Adrenal gland (tissue), 12 donors: ENCODE data around the gene ZNF564. TPM values are rescaled to one million over a fixed set of nuclear protein-coding genes. Genes with fewer than 3 reads are reported as not detected.

Experiments
- DNase-seq, 7 donors: peaks; one replicate each; pipeline ENCODE4 v3.0.0-alpha.2; 2019 to 2020
- H3K27ac ChIP-seq, 5 donors: fragments of 200-600 bp; sonication (generic) in 4 of 5; 1 replicate in 3 of 5; 2 replicates in 2 of 5; pipeline versions ENCODE4 v1.5.1 to v1.8.0; 2016 to 2020; ENCODE audit warnings: mild to moderate bottlenecking in 1 of 5
- H3K27me3 ChIP-seq: fragments of 200-600 bp; 2 replicates; pipeline ENCODE4 v1.8.0; 2021
- H3K36me3 ChIP-seq, 2 donors: fragments of 200-600 bp; replicated peaks in 1 of 2; 1 replicate in 1 of 2; 2 replicates in 1 of 2; pipeline versions ENCODE4 v1.5.1 to v1.8.0; 2018 to 2022
- H3K4me1 ChIP-seq, 2 donors: fragments of 200-600 bp; replicated peaks in 1 of 2; 1 replicate in 1 of 2; 2 replicates in 1 of 2; pipeline versions ENCODE4 v1.5.1 to v1.8.0; 2018 to 2021
- H3K4me3 ChIP-seq, 4 donors: fragments of 200-600 bp; sonication (generic) in 3 of 4; one replicate each; pipeline ENCODE4 v1.5.1; 2016 to 2018
- H3K9me3 ChIP-seq, 3 donors: fragments of 200-600 bp; sonication (generic) in 1 of 3; replicated peaks in 1 of 3; 1 replicate in 2 of 3; 2 replicates in 1 of 3; pipeline versions ENCODE4 v1.5.1 to v1.8.0; 2016 to 2021
- CTCF ChIP-seq, 6 experiments: fragments of 450-650 bp in 4 of 6; fragments of 200-600 bp in 2 of 6; sonication (generic) in 1 of 6; IDR thresholded peaks; 1 replicate in 5 of 6; 2 replicates in 1 of 6; pipeline versions ENCODE4 v1.5.1 to v1.8.0; 2016 to 2021; ENCODE audit warnings: antibody characterized with exemption in 6 of 6, mild to moderate bottlenecking in 2 of 6, moderate library complexity in 1 of 6
- POLR2A ChIP-seq, 2 donors: fragments of 450-650 bp; IDR thresholded peaks; one replicate each; pipeline ENCODE4 v1.6.1; 2017; ENCODE audit warnings: antibody characterized with exemption in 2 of 2, mild to moderate bottlenecking in 2 of 2, moderate library complexity in 1 of 2
- WGBS, 4 donors: extraction: QIAGEN DNeasy Blood & Tissue Kit in 2 of 4; methylation state at CpG; one replicate each; pipeline versions ENCODE4 v1.1.5 to v1.1.7; 2013 to 2017; 5-methylcytosine and 5-hydroxymethylcytosine counted together
- intact Hi-C, 2 donors: fragments of 100-400 bp; cut with DNase I; formaldehyde crosslinking; loops; one replicate each; pipeline versions ENCODE4 v1.14.1 to v1.15.0; 2022 to 2023
- polyA plus RNA-seq, 3 donors: library from polyadenylated mRNA; stranded (reverse); fragments of 200-250 nt in 2 of 3; fragments of 350-450 nt in 1 of 3; fragmentation: Illumina TruSeq in 1 of 3; extraction: RNeasy Lipid Tissue Mini Kit (QIAGEN cat#74804) in 1 of 3; gene quantifications; one replicate each; pipeline ENCODE4 v1.2.3, GENCODE V29; 2013 to 2014
- total RNA-seq, 9 donors: library from RNA; depleted of rRNA in 4 of 9; stranded (reverse); fragments of >200 nt in 4 of 9; fragments of 120-200 nt in 1 of 9; fragmentation: NEBNext Ultra II Directional in 1 of 9; extraction: Animal tissue kit (Norgen Biotek cat#: 25700) in 1 of 9; gene quantifications; one replicate each; pipeline versions ENCODE4 v1.1.0 to v1.2.4, GENCODE V29; 2013 to 2023
- donor health status: healthy with polysubstance abuse.
- donor health status: Bipolar disorder and iron deficiency.
- donor health status: DM: yes; HTN: yes; CAD: no.
- donor health status: DM: no; HTN: no; CAD: no.
- donor health status: DM: no; HTN: no; CAD: no.
- donor health status: DM: yes; HTN: yes; CAD: no.

ZNF564 gene
- total and polyA plus RNA-seq, 12 donors = 3.4 to 12.5 (median 8.9) TPM

GRCh38 chr19:12513531-12514061 is 37.7 kb downstream of the ZNF564 start:
- intact Hi-C loops = no loop called here
- no peaks in the 10 kb centered on the region for H3K9me3 ChIP-seq
- peak overlapping the region in 1 of 4 donors; percentile 23 for H3K4me3 ChIP-seq
- 0 to 40% (median 10%) methylated on average over 1 to 35 of the region's 35 CpGs for WGBS, 4 donors
- H3K4me1 ChIP-seq = no peaks in the 10 kb centered on the region
- H3K36me3 ChIP-seq = no peaks in the 10 kb centered on the region
- H3K27me3 ChIP-seq = no peaks in the 10 kb centered on the region
- H3K27ac ChIP-seq = no peak overlapping the region
- TF ChIP-seq POLR2A (IDR thresholded peaks at IDR 0.05) (no peak), CTCF (IDR thresholded peaks at IDR 0.05) (no peak)
- peak in 6 of 7 donors; percentile 16 to 57 (median 26) for DNase-seq

GRCh38 chr19:12497032-12497431 is 54.2 kb downstream of the ZNF564 start:
- H3K4me3 ChIP-seq = no peak overlapping the region
- H3K9me3 ChIP-seq = no peaks in the 10 kb centered on the region
- H3K36me3 ChIP-seq = no peaks in the 10 kb centered on the region
- no peak for DNase-seq
- intact Hi-C loops = no loop called here
- H3K27me3 ChIP-seq = no peaks in the 10 kb centered on the region
- 89 to 99% (median 94%) methylated on average over 4 of the region's 4 CpGs for WGBS, 4 donors
- H3K4me1 ChIP-seq = peaks cover 0 to 6% of the 10 kb centered on the region in 2 donors
- H3K27ac ChIP-seq = no peak overlapping the region
- no peak for TF ChIP-seq POLR2A (IDR thresholded peaks at IDR 0.05)
- no peak for TF ChIP-seq CTCF (IDR thresholded peaks at IDR 0.05)

GRCh38 chr19:12496480-12496879 is 54.8 kb downstream of the ZNF564 start:
- 80 to 92% (median 90%) methylated on average over 4 to 6 of the region's 6 CpGs for WGBS, 4 donors
- Histone ChIP-seq H3K27me3 (no peaks in the 10 kb centered on the region), H3K4me3 (no peak overlapping the region), H3K4me1 (peaks cover 0 to 6% of the 10 kb centered on the region in 2 donors), H3K27ac (no peak overlapping the region), H3K36me3 (no peaks in the 10 kb centered on the region), H3K9me3 (no peaks in the 10 kb centered on the region)
- no peak for TF ChIP-seq POLR2A (IDR thresholded peaks at IDR 0.05)
- TF ChIP-seq CTCF (IDR thresholded peaks at IDR 0.05) = no peak
- intact Hi-C loops = no loop called here
- DNase-seq = no peak

- H3K4me1 ChIP-seq = peaks cover 0 to 6% of the 10 kb centered on the region in 2 donors
- H3K36me3 ChIP-seq = no peaks in the 10 kb centered on the region
- 1 to 6% (median 2%) methylated on average over 8 to 51 of the region's 51 CpGs for WGBS, 4 donors
- peak overlapping the region; percentile 83 to 88 (median 85) for H3K4me3 ChIP-seq
- peak overlapping the region; percentile 79 to 97 (median 91) for H3K27ac ChIP-seq
- DNase-seq = peak; percentile 95 to 99 (median 98)
- intact Hi-C loops = no loop called here
- TF ChIP-seq CTCF (IDR thresholded peaks at IDR 0.05) (peak in 4 of 6 experiments; percentile 9 to 27 (median 20)), POLR2A (IDR thresholded peaks at IDR 0.05) (peak; percentile 37 to 94)
- H3K9me3 ChIP-seq = no peaks in the 10 kb centered on the region
- H3K27me3 ChIP-seq = no peaks in the 10 kb centered on the region
Observed at GRCh38 chr19:12495002-12495802, 56.1 kb downstream of the ZNF564 start.
